ENCODE results near the gene EYA2.
A peak's percentile ranks its signal among the peaks of the same experiment; 100 is the strongest.

The EYA2 gene

GRCh38 chr20:47122560-47122959, 227.9 kb downstream of the EYA2 start:
- no peak for DNase-seq

GRCh38 chr20:47124181-47124717, 229.6 kb downstream of the EYA2 start:
- no peak for DNase-seq

GRCh38 chr20:47125508-47125757, 230.8 kb downstream of the EYA2 start:
- DNase-seq = no peak

GRCh38 chr20:47125758-47126591, 231.3 kb downstream of the EYA2 start:
- DNase-seq = no peak

GRCh38 chr20:47126709-47127108, 232.1 kb downstream of the EYA2 start:
- DNase-seq = no peak

GRCh38 chr20:47127546-47127945, 232.9 kb downstream of the EYA2 start:
- DNase-seq = no peak

GRCh38 chr20:47127999-47128398, 233.4 kb downstream of the EYA2 start:
- DNase-seq = no peak

GRCh38 chr20:47129306-47129705, 234.7 kb downstream of the EYA2 start:
- DNase-seq = no peak

- no peak for DNase-seq
Observed at GRCh38 chr20:47133809-47134456, 239.3 kb downstream of the EYA2 start.

- no peak for DNase-seq
Observed at GRCh38 chr20:47136782-47137181, 242.1 kb downstream of the EYA2 start.

- no peak for DNase-seq
Observed at GRCh38 chr20:47137231-47137870, 242.7 kb downstream of the EYA2 start.

- no peak for DNase-seq
Observed at GRCh38 chr20:47139934-47140535, 245.4 kb downstream of the EYA2 start.

GRCh38 chr20:47141350-47141921, 246.8 kb downstream of the EYA2 start:
- DNase-seq = no peak

GRCh38 chr20:47141941-47142773, 247.5 kb downstream of the EYA2 start:
- DNase-seq = no peak

GRCh38 chr20:47142774-47143170, 248.1 kb downstream of the EYA2 start:
- no peak for DNase-seq

GRCh38 chr20:47143657-47144056, 249.0 kb downstream of the EYA2 start:
- DNase-seq = no peak

GRCh38 chr20:47144463-47144862, 249.8 kb downstream of the EYA2 start:
- DNase-seq = no peak

GRCh38 chr20:47146686-47147085, 252.0 kb downstream of the EYA2 start:
- no peak for DNase-seq

- no peak for DNase-seq
Observed at GRCh38 chr20:47148059-47148458, 253.4 kb downstream of the EYA2 start.

GRCh38 chr20:47149939-47150338, 255.3 kb downstream of the EYA2 start:
- no peak for DNase-seq

GRCh38 chr20:47150403-47151152, 255.9 kb downstream of the EYA2 start:
- peak; percentile 36 for DNase-seq

- DNase-seq = no peak
Observed at GRCh38 chr20:47152068-47152467, 257.4 kb downstream of the EYA2 start.
